SK-N-MC (cell line): ENCODE results near the gene TBC1D30.

ENCODE experiments used
- EZH2 ChIP-seq: fragments of 200-600 bp; sonication (generic); IDR thresholded peaks from one replicate; pipeline ENCODE4 v1.6.1; 2017; ENCODE audit warnings: antibody characterized with exemption
- FOXP2 ChIP-seq: optimal IDR thresholded peaks from 2 replicates; pipeline ENCODE3; 2011; ENCODE audit warnings: mild to moderate bottlenecking, moderate library complexity; ENCODE audit not compliant: insufficient read depth; ENCODE audit errors: extremely low read length, control extremely low read depth
- POLR2AphosphoS5 ChIP-seq: IDR thresholded peaks from 2 replicates; pipeline ENCODE4 v1.6.1; 2012; ENCODE audit warnings: mild to moderate bottlenecking, low read depth, low read length, borderline replicate concordance

DNA sequence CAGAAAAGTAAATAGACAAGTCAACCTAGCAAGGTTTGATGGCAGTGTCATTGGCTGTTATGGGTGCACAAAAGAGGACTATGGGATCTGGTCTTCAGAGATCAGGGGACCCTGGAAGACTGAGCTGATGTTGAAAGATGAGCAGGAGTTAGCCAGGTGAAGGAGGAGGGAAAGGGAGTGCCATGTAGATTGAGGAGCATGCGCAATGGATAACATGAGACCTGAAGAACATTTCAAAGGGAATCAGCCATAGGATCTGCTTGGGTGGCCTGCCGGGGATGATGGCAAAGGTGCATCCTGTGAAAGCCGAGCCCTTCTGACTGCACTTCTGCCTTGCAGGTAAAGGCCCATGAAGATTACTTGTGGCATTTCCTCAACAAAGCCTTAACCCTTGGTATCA is 90.8 kb downstream of the TBC1D30 start:
- no peak for TF ChIP-seq POLR2AphosphoS5
- no peak for TF ChIP-seq EZH2
- TF ChIP-seq FOXP2 = no peak
